ENCODE measurements around the gene SARDH. TPM values are rescaled to one million over a fixed set of nuclear protein-coding genes. Genes with fewer than 3 reads are reported as not detected.

SARDH gene
- total and polyA plus RNA-seq, 2 donors (not counting 1 experiment from before 2014, with no cell fraction given) = 2.5 to 4.8 TPM

GRCh38 chr9:133618726-133619125, 119.4 kb downstream of the SARDH start:
- no peak overlapping the region for H3K9ac ChIP-seq (ENCODE audit: insufficient read depth, low read length)
- H3K4me3 ChIP-seq (replicated peaks in 1 of 4; ENCODE audit: control extremely low read depth in 1 of 4, insufficient read depth in 1 of 4, low read depth in 3 of 4, low read length in 4 of 4) = no peak overlapping the region
- no peaks in the 10 kb centered on the region for H3K4me1 ChIP-seq (ENCODE audit: control insufficient read depth, extremely low read depth, insufficient read depth, low read length)
- no peak overlapping the region for H3K27ac ChIP-seq (ENCODE audit: insufficient read depth, low read length)
- H3K27me3 ChIP-seq (ENCODE audit: control insufficient read depth, insufficient read depth, low read length) = peaks cover 2% of the 10 kb centered on the region
- H3K9me3 ChIP-seq (ENCODE audit: control insufficient read depth, insufficient read depth, low read depth, low read length) = no peaks in the 10 kb centered on the region
- H3K4me2 ChIP-seq (ENCODE audit: extremely low read depth, insufficient read depth, low read length) = no peak overlapping the region
- H3K36me3 ChIP-seq (ENCODE audit: control insufficient read depth, insufficient read depth, low read length) = no peaks in the 10 kb centered on the region
- TF ChIP-seq CTCF (conservative IDR thresholded peaks at IDR 0.05 in 1 of 2, IDR thresholded peaks at IDR 0.05 in 1 of 2; ENCODE audit: low read depth in 1 of 2, low read length in 2 of 2) = no peak
- no peak for TF ChIP-seq EZH2 (IDR thresholded peaks at IDR 0.05; ENCODE audit: low read length, missing control alignments)
- no peaks in the 10 kb centered on the region for H3K79me2 ChIP-seq (ENCODE audit: control insufficient read depth, insufficient read depth, low read length)
- no peaks in the 10 kb centered on the region for H4K20me1 ChIP-seq (ENCODE audit: control insufficient read depth, extremely low read depth, insufficient read depth, low read length)
- no peak overlapping the region for H2AFZ ChIP-seq (ENCODE audit: low read length)
- no peak for DNase-seq (ENCODE audit: low read depth in 2 of 2)

- H2AFZ ChIP-seq (ENCODE audit: low read length) = no peak overlapping the region
- H3K4me2 ChIP-seq (ENCODE audit: extremely low read depth, insufficient read depth, low read length) = no peak overlapping the region
- H3K4me1 ChIP-seq (ENCODE audit: control insufficient read depth, extremely low read depth, insufficient read depth, low read length) = no peaks in the 10 kb centered on the region
- peaks cover 2% of the 10 kb centered on the region for H3K27me3 ChIP-seq (ENCODE audit: control insufficient read depth, insufficient read depth, low read length)
- H3K27ac ChIP-seq (ENCODE audit: insufficient read depth, low read length) = no peak overlapping the region
- no peak overlapping the region for H3K9ac ChIP-seq (ENCODE audit: insufficient read depth, low read length)
- no peaks in the 10 kb centered on the region for H3K79me2 ChIP-seq (ENCODE audit: control insufficient read depth, insufficient read depth, low read length)
- no peak overlapping the region for H3K4me3 ChIP-seq (replicated peaks in 1 of 4; ENCODE audit: control extremely low read depth in 1 of 4, insufficient read depth in 1 of 4, low read depth in 3 of 4, low read length in 4 of 4)
- TF ChIP-seq EZH2 (IDR thresholded peaks at IDR 0.05; ENCODE audit: low read length, missing control alignments) (no peak), CTCF (conservative IDR thresholded peaks at IDR 0.05 in 1 of 2, IDR thresholded peaks at IDR 0.05 in 1 of 2; ENCODE audit: low read depth in 1 of 2, low read length in 2 of 2) (no peak)
- H3K36me3 ChIP-seq (ENCODE audit: control insufficient read depth, insufficient read depth, low read length) = no peaks in the 10 kb centered on the region
- H3K9me3 ChIP-seq (ENCODE audit: control insufficient read depth, insufficient read depth, low read depth, low read length) = no peaks in the 10 kb centered on the region
- no peaks in the 10 kb centered on the region for H4K20me1 ChIP-seq (ENCODE audit: control insufficient read depth, extremely low read depth, insufficient read depth, low read length)
- no peak for DNase-seq (ENCODE audit: low read depth in 2 of 2)
Observed at GRCh38 chr9:133616643-133617405, 121.3 kb downstream of the SARDH start.

GRCh38 chr9:133615606-133616188, 122.5 kb downstream of the SARDH start:
- Histone ChIP-seq H2AFZ (ENCODE audit: low read length) (no peak overlapping the region), H4K20me1 (ENCODE audit: control insufficient read depth, extremely low read depth, insufficient read depth, low read length) (no peaks in the 10 kb centered on the region), H3K36me3 (ENCODE audit: control insufficient read depth, insufficient read depth, low read length) (no peaks in the 10 kb centered on the region), H3K4me3 (replicated peaks in 1 of 4; ENCODE audit: control extremely low read depth in 1 of 4, insufficient read depth in 1 of 4, low read depth in 3 of 4, low read length in 4 of 4) (no peak overlapping the region), H3K9me3 (ENCODE audit: control insufficient read depth, insufficient read depth, low read depth, low read length) (no peaks in the 10 kb centered on the region), H3K4me2 (ENCODE audit: extremely low read depth, insufficient read depth, low read length) (no peak overlapping the region), H3K4me1 (ENCODE audit: control insufficient read depth, extremely low read depth, insufficient read depth, low read length) (no peaks in the 10 kb centered on the region), H3K27ac (ENCODE audit: insufficient read depth, low read length) (no peak overlapping the region), H3K9ac (ENCODE audit: insufficient read depth, low read length) (no peak overlapping the region), H3K27me3 (ENCODE audit: control insufficient read depth, insufficient read depth, low read length) (peaks cover 2% of the 10 kb centered on the region), H3K79me2 (ENCODE audit: control insufficient read depth, insufficient read depth, low read length) (no peaks in the 10 kb centered on the region)
- DNase-seq (ENCODE audit: low read depth in 2 of 2) = no peak
- TF ChIP-seq EZH2 (IDR thresholded peaks at IDR 0.05; ENCODE audit: low read length, missing control alignments) (no peak), CTCF (conservative IDR thresholded peaks at IDR 0.05 in 1 of 2, IDR thresholded peaks at IDR 0.05 in 1 of 2; ENCODE audit: low read depth in 1 of 2, low read length in 2 of 2) (no peak)

All from fibroblast of lung (primary cell).